NCI-H774 (cell line): ENCODE results near the gene ZNF567.

Experiments used
- DNase-seq: peaks from one replicate; lab custom pipeline; 2025; lab: John Stamatoyannopoulos, UW

ZNF567 gene

GRCh38 chr19:36750066-36750691 lies 62.8 kb downstream of the ZNF567 start:
- no peak for DNase-seq
